GM12878 (cell line): ENCODE results near the gene MUC20. TPM values are rescaled to one million over a fixed set of nuclear protein-coding genes. Genes with fewer than 3 reads are reported as not detected.
"Not testable (repeated sequence)": the region's sequence is repeated elsewhere in the genome, so short reads cannot be mapped to it uniquely, and the experiment has no call there.

Experiments used
- ATAC-seq: fragments of 200-7000 bp; cut with Tn5 transposase; 3 replicates; pipeline ENCODE4 v1.9.1; 2020; ENCODE audit warnings: mild to moderate bottlenecking, moderate library complexity
- BruUV-seq: library from RNA; stranded (reverse); fragments of 400-500 nt; replicated peaks from 2 replicates; lab custom pipeline; 2021; lab: Mats Ljungman, UMichigan
- CTCF ChIA-PET: fragments of 300-600 bp; sonication (Branson Sonifier 250); formaldehyde crosslinking; extraction: SDS; loops from one replicate; lab custom pipeline; 2021; ENCODE audit warnings: inconsistent platforms; lab: Yijun Ruan, JAX
- POLR2A ChIA-PET: fragments of 350-600 bp; formaldehyde crosslinking; extraction: SDS; loops from one replicate; lab custom pipeline; 2021; ENCODE audit warnings: inconsistent platforms; lab: Charles Lee
- RAD21 ChIA-PET: fragments of 300-600 bp; sonication (Branson Sonifier 250); formaldehyde crosslinking; loops from one replicate; lab custom pipeline; 2023; ENCODE audit warnings: antibody characterized with exemption; ENCODE audit not compliant: unreplicated experiment; lab: Charles Lee
- SMC1A ChIA-PET: fragments of 300-600 bp; sonication (Branson Sonifier 250); formaldehyde crosslinking; loops from one replicate; lab custom pipeline; 2023; ENCODE audit not compliant: unreplicated experiment, uncharacterized antibody; lab: Charles Lee
- DNase-seq: peaks from one replicate; pipeline ENCODE4 v3.0.0-alpha.2; 2011; ENCODE audit warnings: low read depth, low spot score
- FAIRE-seq: peaks from 3 replicates; lab custom pipeline; 2011; peaks lifted over from hg19 to GRCh38; lab: Jason Lieb, UNC
- H2AFZ ChIP-seq: 2 replicates; pipeline ENCODE4 v1.6.0; 2011; ENCODE audit warnings: low read depth, low read length, control low read depth; ENCODE audit not compliant: control insufficient read depth
- H3K27ac ChIP-seq: 2 replicates; pipeline ENCODE4 v1.5.1; 2011; ENCODE audit warnings: control low read depth; ENCODE audit not compliant: control insufficient read depth, insufficient read depth
- H3K27me3 ChIP-seq, 2 experiments: replicated peaks in 1 of 2; 2 replicates each; pipeline versions ENCODE4 v1.6.0 to v1.6.1; 2011; ENCODE audit warnings: low read length in 1 of 2; ENCODE audit not compliant: control insufficient read depth in 2 of 2, insufficient read depth in 2 of 2
- H3K36me3 ChIP-seq, 2 experiments: 2 replicates each; pipeline ENCODE4 v1.5.1; 2011; ENCODE audit warnings: low read length in 1 of 2; ENCODE audit not compliant: control insufficient read depth in 2 of 2, insufficient read depth in 2 of 2
- H3K4me1 ChIP-seq: 2 replicates; pipeline ENCODE4 v1.6.1; 2011; ENCODE audit warnings: mild to moderate bottlenecking, low read length, moderate library complexity, mixed read lengths; ENCODE audit not compliant: control insufficient read depth, insufficient read depth
- H3K4me2 ChIP-seq: 2 replicates; pipeline ENCODE4 v1.6.0; 2011; ENCODE audit warnings: control low read depth; ENCODE audit not compliant: control insufficient read depth, insufficient read depth
- H3K4me3 ChIP-seq: fragments of 200-600 bp; sonication (generic); 2 replicates; pipeline ENCODE4 v1.5.1; 2016
- H3K79me2 ChIP-seq: 2 replicates; pipeline ENCODE4 v1.6.0; 2011; ENCODE audit warnings: low read length; ENCODE audit not compliant: control insufficient read depth, insufficient read depth
- H3K9ac ChIP-seq: 2 replicates; pipeline ENCODE4 v1.8.0; 2011; ENCODE audit warnings: low read length, control low read depth, mixed read lengths; ENCODE audit not compliant: control insufficient read depth, insufficient read depth
- H3K9me3 ChIP-seq: replicated peaks from 3 replicates; pipeline ENCODE4 v1.5.1; 2011; ENCODE audit warnings: mild to moderate bottlenecking, low read length; ENCODE audit not compliant: control insufficient read depth, insufficient read depth
- H4K20me1 ChIP-seq: 2 replicates; pipeline ENCODE4 v1.6.0; 2011; ENCODE audit not compliant: control insufficient read depth, insufficient read depth
- CEBPZ ChIP-seq: fragments of 150-350 bp; IDR thresholded peaks from 2 replicates; pipeline ENCODE4 v1.6.1; 2016; ENCODE audit warnings: low read depth, low read length
- MXI1 ChIP-seq: fragments of 150-350 bp; IDR thresholded peaks from 2 replicates; pipeline ENCODE4 v1.6.1; 2011; ENCODE audit warnings: low read depth, mild to moderate bottlenecking, inconsistent platforms, low read length, improper control_type of control experiment
- NFYA ChIP-seq: IDR thresholded peaks from 2 replicates; pipeline ENCODE4 v1.6.1; 2011; ENCODE audit warnings: low read depth, mild to moderate bottlenecking, low read length, improper control_type of control experiment, borderline replicate concordance
- NR2F1 ChIP-seq: fragments of 450-650 bp; conservative IDR thresholded peaks from 2 replicates; pipeline ENCODE4 v1.6.1; 2017; ENCODE audit warnings: mild to moderate bottlenecking
- NRF1 ChIP-seq: conservative IDR thresholded peaks from 2 replicates; pipeline ENCODE4 v1.6.1; 2011; ENCODE audit warnings: mild to moderate bottlenecking, low read depth, low read length, improper control_type of control experiment
- TBL1XR1 ChIP-seq: IDR thresholded peaks from 2 replicates; pipeline ENCODE4 v1.6.1; 2012; ENCODE audit warnings: low read depth, low read length, improper control_type of control experiment
- YY1 ChIP-seq: IDR thresholded peaks from 2 replicates; pipeline ENCODE4 v1.6.1; 2011; ENCODE audit warnings: low read depth, mild to moderate bottlenecking, low read length
- ZBED1 ChIP-seq: IDR thresholded peaks from 2 replicates; pipeline ENCODE4 v1.6.1; 2016; ENCODE audit warnings: borderline replicate concordance
- ZNF217 ChIP-seq: fragments of 450-650 bp; IDR thresholded peaks from 2 replicates; pipeline ENCODE4 v1.6.1; 2017; ENCODE audit warnings: antibody characterized with exemption, mild to moderate bottlenecking
- ZNF274 ChIP-seq: IDR thresholded peaks from one replicate; pipeline ENCODE4 v1.8.0; 2011; ENCODE audit not compliant: insufficient read length, insufficient read depth
- ZZZ3 ChIP-seq: IDR thresholded peaks from 2 replicates; pipeline ENCODE4 v1.6.1; 2011; ENCODE audit warnings: low read depth; ENCODE audit not compliant: control insufficient read depth, insufficient read length
- WGBS: methylation state at CpG from one replicate; pipeline ENCODE4 v1.1.6; 2016; ENCODE audit warnings: low lambda C conversion rate; ENCODE audit not compliant: insufficient replicate concordance, insufficient coverage; ENCODE audit errors: missing lambda C conversion rate; 5-methylcytosine and 5-hydroxymethylcytosine counted together
- in situ Hi-C: fragments of 300-500 bp; cut with MboI; formaldehyde crosslinking; loops from 9 replicates; pipeline ENCODE4 v1.14.3; 2018; ENCODE audit warnings: mixed read lengths
- intact Hi-C: fragments of 100-400 bp; cut with micrococcal nuclease; formaldehyde crosslinking; loops from one replicate; pipeline ENCODE4 v1.14.2; 2022; ENCODE audit not compliant: unreplicated experiment
- polyA plus RNA-seq, 11 experiments: library from polyadenylated mRNA; depleted of rRNA in 4 of 11; unstranded in 6 of 11; stranded (reverse) in 5 of 11; fragments of >200 nt; fragmentation: Nextera tagmentation in 4 of 11; fragmentation: Illumina TruSeq in 1 of 11; extraction: Ambion mirVana in 4 of 11; extraction: Trizol in 1 of 11; gene quantifications; 1 replicate in 1 of 11; 2 replicates in 10 of 11; pipeline versions ENCODE4 v1.2.1 to v1.2.3, GENCODE V29; 2011 to 2016; ENCODE audit warnings: inconsistent platforms in 2 of 11, missing spikeins in 2 of 11, low read depth in 1 of 11
- total RNA-seq, 4 experiments: library from RNA; depleted of rRNA in 3 of 4; stranded (reverse); fragments of >200 nt in 3 of 4; fragmentation: Illumina TruSeq in 1 of 4; extraction: Trizol in 1 of 4; gene quantifications; 2 replicates each; pipeline versions ENCODE4 v1.2.1 to v1.2.3, GENCODE V29; 2013 to 2021
- TF ChIP-seq, protein P1 (sequence below), 3 experiments: IDR thresholded peaks in 2 of 3; conservative IDR thresholded peaks in 1 of 3; 2 replicates each; pipeline ENCODE4 v1.5.1; 2011; ENCODE audit warnings: low read depth in 3 of 3, low read length in 3 of 3, mild to moderate bottlenecking in 3 of 3, control low read depth in 2 of 3, moderate library complexity in 2 of 3, inconsistent platforms in 1 of 3, mixed read lengths in 1 of 3; ENCODE audit not compliant: control insufficient read depth in 2 of 3, insufficient read depth in 1 of 3; ENCODE audit errors: extremely low read depth in 1 of 3

Gene MUC20
- total and polyA plus RNA-seq, 10 of the 15 experiments (the other 5 are each of a cell fraction or from before 2014, with no cell fraction given), result 0.04 to 0.46 (median 0.17) TPM; not detected in 3

GRCh38 chr3:195709676-195710085 lies 11.1 kb upstream of the MUC20 start:
- in situ Hi-C loops (no loop called here), intact Hi-C loops (no loop called here)
- Histone ChIP-seq H3K27me3 (no peaks in the 10 kb centered on the region), H3K79me2 (no peaks in the 10 kb centered on the region), H3K27ac (no peak overlapping the region), H3K36me3 (no peaks in the 10 kb centered on the region), H2AFZ (no peak overlapping the region), H3K4me1 (0 out of 2 replicates have a peak, but pooled peaks cover 4% of the 10 kb centered on the region), H3K9me3 (no peaks in the 10 kb centered on the region), H4K20me1 (no peaks in the 10 kb centered on the region), H3K4me2 (no peak overlapping the region), H3K4me3 (no peak overlapping the region), H3K9ac (no peak overlapping the region)
- ChIA-PET SMC1A (no interaction called here), RAD21 (no interaction called here), CTCF (no interaction called here), POLR2A (no interaction called here)
- TF ChIP-seq ZZZ3 (no peak), NRF1 (no peak), NR2F1 (no peak), ZNF217 (no peak), NFYA (no peak), ZBED1 (no peak), CEBPZ (no peak), TBL1XR1 (no peak), ZNF274 (no peak), YY1 (no peak), MXI1 (no peak)
- TF ChIP-seq, protein P1, sequence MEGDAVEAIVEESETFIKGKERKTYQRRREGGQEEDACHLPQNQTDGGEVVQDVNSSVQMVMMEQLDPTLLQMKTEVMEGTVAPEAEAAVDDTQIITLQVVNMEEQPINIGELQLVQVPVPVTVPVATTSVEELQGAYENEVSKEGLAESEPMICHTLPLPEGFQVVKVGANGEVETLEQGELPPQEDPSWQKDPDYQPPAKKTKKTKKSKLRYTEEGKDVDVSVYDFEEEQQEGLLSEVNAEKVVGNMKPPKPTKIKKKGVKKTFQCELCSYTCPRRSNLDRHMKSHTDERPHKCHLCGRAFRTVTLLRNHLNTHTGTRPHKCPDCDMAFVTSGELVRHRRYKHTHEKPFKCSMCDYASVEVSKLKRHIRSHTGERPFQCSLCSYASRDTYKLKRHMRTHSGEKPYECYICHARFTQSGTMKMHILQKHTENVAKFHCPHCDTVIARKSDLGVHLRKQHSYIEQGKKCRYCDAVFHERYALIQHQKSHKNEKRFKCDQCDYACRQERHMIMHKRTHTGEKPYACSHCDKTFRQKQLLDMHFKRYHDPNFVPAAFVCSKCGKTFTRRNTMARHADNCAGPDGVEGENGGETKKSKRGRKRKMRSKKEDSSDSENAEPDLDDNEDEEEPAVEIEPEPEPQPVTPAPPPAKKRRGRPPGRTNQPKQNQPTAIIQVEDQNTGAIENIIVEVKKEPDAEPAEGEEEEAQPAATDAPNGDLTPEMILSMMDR (IDR thresholded peaks at IDR 0.05 in 2 of 3, conservative IDR thresholded peaks at IDR 0.05 in 1 of 3; ENCODE audit: control insufficient read depth in 2 of 3, extremely low read depth in 1 of 3, insufficient read depth in 1 of 3, low read depth in 3 of 3, low read length in 3 of 3), result no peak
- no TSS peak for BruUV-seq
- no peak for DNase-seq
- 86% methylated on average over 6 of the region's 6 CpGs for WGBS
- no peak for FAIRE-seq
- ATAC-seq, result no peak

- H3K4me2 ChIP-seq, DNase-seq, POLR2A ChIA-PET, H3K27me3 ChIP-seq, H3K4me1 ChIP-seq, H4K20me1 ChIP-seq, H3K4me3 ChIP-seq, SMC1A ChIA-PET, H3K9me3 ChIP-seq, H3K79me2 ChIP-seq, H3K36me3 ChIP-seq, FAIRE-seq, BruUV-seq, ATAC-seq, CTCF ChIA-PET, in situ Hi-C loops, H3K27ac ChIP-seq, RAD21 ChIA-PET, H3K9ac ChIP-seq, H2AFZ ChIP-seq, intact Hi-C loops: not testable (repeated sequence)
- 61% methylated on average over 6 of the region's 6 CpGs for WGBS
Observed at GRCh38 chr3:195710126-195710905, 10.5 kb upstream of the MUC20 start.
